GM18867 (cell line): ENCODE data around the gene ZNRF2.

Experiments
- ATAC-seq: cut with Tn5 transposase; IDR thresholded peaks from one replicate; pipeline ENCODE4 v1.9.1; 2021; ENCODE audit warnings: mild to moderate bottlenecking, moderate library complexity; ENCODE audit not compliant: unreplicated experiment

ZNRF2 gene

GRCh38 chr7:30284298-30285066, at the start of gene ZNRF2:
ZNRF2 (plus strand) TSS chr7:30284597; CDS start chr7:30285358, 761 bp downstream.
- peak; percentile 81 for ATAC-seq

DNA sequence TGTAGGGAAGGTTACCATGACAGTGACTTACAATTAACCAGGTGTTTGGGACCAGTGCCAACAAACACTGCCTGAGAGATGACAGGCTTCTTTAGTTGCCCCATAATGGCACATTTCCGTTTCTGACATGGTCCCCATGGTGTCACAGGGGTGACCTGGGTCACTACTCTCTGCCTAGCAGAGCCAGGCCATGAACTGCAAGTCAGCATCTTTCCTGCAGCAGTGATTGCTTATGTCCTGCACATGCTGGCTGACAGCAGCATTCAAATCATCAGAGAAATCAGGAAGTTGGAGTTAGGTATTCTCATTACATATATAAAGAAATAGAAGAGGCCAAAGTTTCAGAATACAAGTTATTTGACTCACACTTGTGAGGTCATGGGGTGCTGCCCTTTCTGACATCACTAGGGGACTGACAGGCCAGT, 47.1 kb upstream of the ZNRF2 start:
- ATAC-seq: peak; percentile 33

DNA sequence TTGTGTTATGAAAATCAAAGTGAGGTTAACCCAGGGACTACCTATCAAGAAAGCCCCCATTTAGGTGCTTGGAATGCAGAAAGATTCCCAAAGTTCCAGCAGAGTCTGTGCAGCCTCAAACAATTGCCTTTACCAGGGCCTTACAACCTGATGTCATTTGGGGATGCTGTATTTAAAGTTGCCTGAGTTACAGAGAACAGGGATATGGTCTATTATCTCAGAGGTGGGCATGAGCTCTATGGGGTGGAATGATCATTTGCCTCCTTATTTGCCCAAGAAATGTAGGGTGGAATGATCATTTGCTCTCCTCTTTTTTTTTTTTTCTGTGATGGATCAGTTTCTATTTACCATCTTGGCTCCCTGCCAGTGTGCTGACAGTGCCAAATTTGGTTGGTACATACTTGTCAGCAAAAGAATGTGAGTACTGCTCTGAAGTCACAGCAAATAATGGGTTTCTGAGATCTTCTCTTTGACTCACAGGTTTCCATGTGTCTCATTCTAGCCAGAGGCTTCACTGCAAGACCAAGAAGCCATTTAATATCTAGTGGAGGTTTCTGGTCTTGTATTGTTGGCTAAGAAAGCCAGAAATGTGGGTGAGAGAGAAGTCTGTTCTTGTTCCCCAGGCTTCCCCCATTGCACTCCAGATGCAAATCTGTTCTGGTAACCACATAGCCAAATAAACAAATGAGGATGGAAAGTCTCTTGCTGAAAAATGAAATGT, 45.5 kb upstream of the ZNRF2 start:
- peak; percentile 75 for ATAC-seq

DNA sequence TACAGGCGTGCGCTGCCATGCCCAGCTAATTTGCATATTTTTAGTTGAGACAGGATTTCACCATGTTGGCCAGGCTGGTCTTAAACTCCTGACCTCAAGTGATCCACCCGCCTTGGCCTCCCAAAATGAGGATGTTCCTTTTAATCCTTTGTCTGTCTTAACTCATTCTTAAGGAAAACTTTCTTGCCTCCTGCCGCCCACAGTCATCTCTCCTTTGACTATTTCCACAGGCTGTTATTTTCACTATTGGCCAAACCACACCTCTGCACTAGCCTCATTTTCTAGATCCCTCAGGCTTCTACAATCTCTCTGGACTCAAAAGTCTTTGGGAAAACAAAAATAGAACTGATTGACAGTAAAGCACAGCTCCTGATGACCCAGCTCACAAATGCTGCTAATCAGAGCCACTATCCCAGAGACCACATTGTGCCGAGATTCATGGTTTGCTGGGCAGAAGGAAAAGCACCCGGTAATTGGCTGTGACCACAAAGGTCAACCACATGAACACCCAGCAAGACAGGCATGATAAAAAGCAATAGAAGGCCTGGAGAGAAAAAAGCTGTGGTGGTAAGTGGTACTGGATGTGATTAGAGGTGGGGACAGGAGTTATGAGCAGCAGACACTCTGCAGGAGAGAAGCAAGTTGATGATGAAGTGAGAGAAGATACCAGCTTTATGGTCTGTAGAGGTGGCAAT, 44.1 kb upstream of the ZNRF2 start:
- ATAC-seq: no peak

GRCh38 chr7:30241767-30242166, 42.6 kb upstream of the ZNRF2 start:
- no peak for ATAC-seq

GRCh38 chr7:30244340-30244739, 40.1 kb upstream of the ZNRF2 start:
- ATAC-seq: no peak

DNA sequence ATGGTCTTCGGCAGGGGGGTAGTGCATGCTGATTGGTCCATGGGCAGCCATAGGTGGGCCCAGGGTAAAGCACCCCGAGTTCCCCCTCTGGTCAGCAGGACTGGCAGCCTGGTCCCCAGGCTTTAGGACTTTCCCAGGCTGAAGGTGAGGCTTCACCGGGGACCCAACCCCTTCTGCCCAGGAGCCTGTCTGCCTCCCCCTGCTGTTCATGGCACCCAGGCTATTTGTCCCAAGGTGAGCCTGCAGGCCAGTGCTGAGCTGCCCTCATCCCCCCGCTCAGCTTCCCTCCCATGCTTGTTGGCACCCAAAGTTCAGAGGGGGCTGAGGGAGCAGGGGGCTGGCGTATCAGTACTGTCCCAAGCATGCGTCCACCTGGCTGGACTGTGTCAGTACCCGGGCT, 38.5 kb upstream of the ZNRF2 start:
- ATAC-seq: no peak

GRCh38 chr7:30246392-30246791, 38.0 kb upstream of the ZNRF2 start:
- ATAC-seq: no peak

GRCh38 chr7:30247541-30248401, 36.6 kb upstream of the ZNRF2 start:
- ATAC-seq: no peak

DNA sequence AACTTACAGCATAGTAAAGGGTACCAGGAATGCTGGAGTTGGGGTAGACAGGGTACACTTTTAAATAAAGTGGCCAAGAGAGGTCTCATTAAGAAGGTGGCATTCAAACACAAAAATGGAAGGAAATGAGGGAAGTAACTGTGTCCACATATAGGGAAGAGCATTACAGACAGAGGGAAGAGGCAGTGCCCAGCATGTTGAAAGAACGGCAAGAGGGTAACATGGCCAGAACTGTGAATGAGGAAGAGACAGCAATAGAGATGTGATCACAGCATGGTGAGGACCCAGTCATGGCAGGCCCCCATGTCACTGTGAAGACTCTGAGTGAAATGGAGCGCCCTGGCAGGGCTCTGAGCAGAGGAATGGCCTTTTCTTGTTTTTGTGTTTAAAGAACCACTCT, 35.1 kb upstream of the ZNRF2 start:
- ATAC-seq: no peak

- ATAC-seq: no peak
Measured at GRCh38 chr7:30249986-30250774, 34.2 kb upstream of the ZNRF2 start.

DNA sequence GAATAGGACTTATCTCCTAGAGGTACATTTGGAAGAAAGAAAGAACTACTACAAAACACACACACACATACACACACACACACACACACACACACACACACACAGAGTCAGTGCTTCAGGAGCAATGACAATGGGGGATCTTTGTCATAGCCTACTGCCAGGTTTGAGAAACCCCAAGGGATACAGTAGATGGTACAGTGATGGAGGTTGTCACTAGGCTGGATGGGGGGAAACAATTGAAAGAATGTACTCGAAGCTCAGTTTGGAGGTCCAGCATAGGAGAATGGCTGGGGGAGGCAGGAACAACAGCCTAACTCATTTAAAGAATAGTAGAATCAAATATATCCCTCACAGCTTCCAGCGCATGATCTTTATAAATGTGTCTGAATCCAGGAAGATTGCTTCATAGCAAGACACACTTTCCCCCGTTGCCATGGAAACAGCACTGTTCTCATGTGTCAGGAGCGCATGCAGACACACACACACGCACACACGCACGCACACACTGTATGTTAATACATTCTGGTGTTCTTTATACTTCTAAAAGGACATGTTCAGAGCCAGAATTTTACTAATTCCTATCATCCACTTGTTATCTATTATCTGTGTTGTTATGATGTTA, 32.6 kb upstream of the ZNRF2 start:
- ATAC-seq: no peak

DNA sequence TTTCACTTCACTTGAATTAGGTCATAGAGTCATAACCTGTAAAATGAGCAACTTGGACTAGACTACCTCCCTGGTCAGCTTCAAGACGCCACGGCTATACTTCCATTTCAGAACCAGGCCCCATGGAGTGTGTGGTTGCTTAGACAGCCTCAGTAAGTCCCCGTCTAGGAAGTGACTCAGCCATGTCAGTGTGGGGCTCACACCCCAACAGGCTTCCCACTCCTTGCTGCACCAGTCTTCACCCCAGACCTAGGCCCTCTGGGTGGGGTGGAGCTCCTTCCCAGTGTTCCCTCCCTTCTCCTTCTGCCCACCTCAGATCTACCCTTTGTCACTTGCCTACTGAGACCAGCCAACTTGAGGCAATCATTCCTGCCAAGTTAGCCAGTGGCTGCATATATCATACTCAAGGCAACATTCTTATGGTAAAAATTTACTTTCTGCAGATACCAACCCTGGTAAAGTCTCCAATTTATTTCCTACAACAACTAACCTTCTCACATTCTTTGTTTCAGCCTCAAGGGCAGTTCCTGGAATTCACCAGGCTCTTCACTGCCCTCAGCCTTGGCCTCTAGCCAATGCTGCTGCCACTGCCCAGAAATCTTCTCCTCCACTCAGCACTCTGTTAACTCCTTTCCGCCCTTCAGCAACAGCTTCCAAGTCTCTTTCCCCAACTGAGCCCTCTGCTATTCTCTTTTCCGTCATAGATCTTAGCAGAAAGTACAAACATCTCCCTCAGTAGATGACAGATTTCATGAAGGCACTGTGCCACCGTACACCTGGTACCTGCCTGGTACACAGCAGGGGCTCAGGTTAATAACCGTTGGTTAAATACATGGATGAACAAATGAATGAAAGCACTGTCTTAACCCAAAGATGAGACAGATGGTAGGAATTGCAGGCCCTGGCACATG, 31.3 kb upstream of the ZNRF2 start:
- no peak for ATAC-seq

- ATAC-seq: no peak
Measured at GRCh38 chr7:30253796-30254165, 30.6 kb upstream of the ZNRF2 start.

DNA sequence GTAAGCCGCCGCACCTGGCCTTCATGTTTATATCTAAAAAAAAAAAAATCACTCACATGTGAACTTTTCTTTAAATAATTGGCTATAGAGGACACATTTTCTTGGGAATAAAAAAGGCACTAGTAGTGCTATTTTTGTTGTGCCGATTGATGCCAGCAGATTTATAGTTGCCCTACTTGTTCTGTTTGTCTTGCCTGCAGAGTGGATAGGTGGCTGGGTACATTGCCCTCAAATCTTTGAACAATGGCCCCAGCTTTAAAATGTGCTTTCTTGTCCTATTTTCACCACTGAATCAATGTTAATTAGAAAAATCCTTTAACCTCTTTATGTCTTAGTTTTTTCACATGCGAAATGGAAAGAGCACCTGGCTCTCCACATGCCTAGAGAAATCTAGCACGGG, 30.1 kb upstream of the ZNRF2 start:
- ATAC-seq: no peak

DNA sequence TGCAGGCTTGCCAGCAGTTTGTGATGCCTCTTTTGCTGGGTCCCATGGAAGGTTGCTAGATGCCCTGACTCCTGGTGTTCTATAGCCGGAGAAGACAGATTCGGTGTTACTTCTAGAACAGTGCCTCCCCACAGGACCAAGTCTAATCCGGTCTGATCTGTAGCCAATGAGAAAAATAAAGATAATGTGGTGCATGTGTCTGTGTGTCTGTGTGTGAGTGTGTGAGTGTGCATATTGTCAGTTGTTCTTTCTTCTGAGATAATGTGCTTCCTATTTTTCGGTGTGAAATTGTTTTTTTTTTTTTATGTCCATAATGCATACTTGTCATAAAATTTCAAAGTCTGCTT, 29.7 kb upstream of the ZNRF2 start:
- no peak for ATAC-seq

DNA sequence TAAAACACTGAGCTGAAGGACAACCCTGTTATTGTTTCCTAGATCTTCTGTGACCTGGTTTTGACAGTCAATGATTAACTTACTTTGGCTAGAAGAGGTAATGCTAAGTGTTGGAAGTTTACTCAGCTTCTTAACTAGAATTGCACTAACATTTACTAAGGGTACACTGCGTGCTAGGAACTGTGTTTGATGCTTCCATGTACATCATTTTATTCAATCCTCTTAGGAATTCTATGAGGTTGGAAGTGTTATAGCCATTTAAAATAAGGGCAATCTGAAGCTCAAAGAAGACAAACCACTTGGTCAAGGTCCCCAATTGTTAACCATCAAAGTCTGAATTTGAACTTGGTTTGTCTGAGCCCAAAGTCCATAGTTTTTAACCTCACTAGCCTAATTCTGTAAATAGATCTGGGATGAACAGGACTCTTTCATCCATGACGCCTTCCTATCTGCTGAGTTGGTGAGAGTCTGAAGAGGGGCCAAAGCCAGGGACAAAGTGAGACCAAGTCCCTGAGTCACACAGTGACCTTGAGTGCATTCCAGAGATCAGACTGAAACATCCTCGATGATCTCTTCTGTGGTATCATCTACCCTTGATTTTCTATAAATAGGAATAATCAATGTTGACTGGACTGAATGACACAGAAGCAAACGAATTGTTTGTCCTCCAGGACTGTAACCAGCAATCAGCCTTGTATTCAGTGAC, 29.2 kb upstream of the ZNRF2 start:
- ATAC-seq: no peak

- no peak for ATAC-seq
Measured at GRCh38 chr7:30256349-30256858, 28.0 kb upstream of the ZNRF2 start.
